Dendritic cell treated with granulocyte-macrophage colony-stimulating factor and Interleukin-4, amounts not matched to agents 40 ng/mL and 50 ng/mL, for 4 days (primary cell): ENCODE data around the gene MIOX.
"Not testable (repeated sequence)": the region's sequence is repeated elsewhere in the genome, so short reads cannot be mapped to it uniquely, and the experiment has no call there.

Experiments used
- H3K27ac Mint-ChIP-seq: one replicate; pipeline ENCODE4 v1.8.0; 2022; ENCODE audit warnings: mild to moderate bottlenecking, mixed read lengths
- H3K27me3 Mint-ChIP-seq: one replicate; pipeline ENCODE4 v1.8.0; 2022; ENCODE audit warnings: mild to moderate bottlenecking, mixed read lengths
- H3K36me3 Mint-ChIP-seq: one replicate; pipeline ENCODE4 v1.8.0; 2022; ENCODE audit warnings: low read depth, mixed read lengths
- H3K4me1 Mint-ChIP-seq: one replicate; pipeline ENCODE4 v1.8.0; 2022; ENCODE audit warnings: low read depth, mixed read lengths
- H3K4me3 Mint-ChIP-seq: one replicate; pipeline ENCODE4 v1.8.0; 2022; ENCODE audit warnings: mild to moderate bottlenecking, moderate library complexity, mixed read lengths
- H3K9me3 Mint-ChIP-seq: one replicate; pipeline ENCODE4 v1.8.0; 2022; ENCODE audit warnings: mixed read lengths
- intact Hi-C: fragments of 100-400 bp; cut with micrococcal nuclease; formaldehyde crosslinking; loops from one replicate; pipeline ENCODE4 v1.15.0; 2022

The MIOX gene

GRCh38 chr22:50517495-50518260 lies 31.0 kb downstream of the MIOX start:
- Mint-ChIP-seq H3K4me3 (no peak overlapping the region), H3K27me3 (no peaks in the 10 kb centered on the region)

GRCh38 chr22:50518606-50519005 lies 31.9 kb downstream of the MIOX start:
- Mint-ChIP-seq H3K4me3 (no peak overlapping the region), H3K4me1 (peaks cover 15% of the 10 kb centered on the region), H3K36me3 (peaks cover 82% of the 10 kb centered on the region), H3K27ac (no peak overlapping the region), H3K27me3 (no peaks in the 10 kb centered on the region), H3K9me3 (no peaks in the 10 kb centered on the region)
- intact Hi-C loops: no loop called here

More at GRCh38 chr22:50517495-50518260, 31.0 kb downstream of the MIOX start:
- peaks cover 73% of the 10 kb centered on the region for H3K36me3 Mint-ChIP-seq
- H3K4me1 Mint-ChIP-seq: peaks cover 6% of the 10 kb centered on the region
- H3K9me3 Mint-ChIP-seq: no peaks in the 10 kb centered on the region
- intact Hi-C loops: no loop called here
- no peak overlapping the region for H3K27ac Mint-ChIP-seq

GRCh38 chr22:50519151-50519550 lies 32.5 kb downstream of the MIOX start:
- peaks cover 87% of the 10 kb centered on the region for H3K36me3 Mint-ChIP-seq

GRCh38 chr22:50520184-50520583 lies 33.5 kb downstream of the MIOX start:
- H3K9me3 Mint-ChIP-seq, H3K27me3 Mint-ChIP-seq, H3K27ac Mint-ChIP-seq, intact Hi-C loops, H3K4me3 Mint-ChIP-seq: not testable (repeated sequence)
- peaks cover 91% of the 10 kb centered on the region for H3K36me3 Mint-ChIP-seq
- H3K4me1 Mint-ChIP-seq: peaks cover 28% of the 10 kb centered on the region

More at GRCh38 chr22:50519151-50519550, 32.5 kb downstream of the MIOX start:
- no peaks in the 10 kb centered on the region for H3K27me3 Mint-ChIP-seq
- H3K9me3 Mint-ChIP-seq: no peaks in the 10 kb centered on the region
- peaks cover 18% of the 10 kb centered on the region for H3K4me1 Mint-ChIP-seq
- intact Hi-C loops: no loop called here
- H3K27ac Mint-ChIP-seq: no peak overlapping the region
- H3K4me3 Mint-ChIP-seq: no peak overlapping the region

- Mint-ChIP-seq H3K27ac (no peak overlapping the region), H3K27me3 (no peaks in the 10 kb centered on the region), H3K4me1 (peaks cover 23% of the 10 kb centered on the region), H3K4me3 (no peak overlapping the region), H3K9me3 (no peaks in the 10 kb centered on the region), H3K36me3 (peaks cover 95% of the 10 kb centered on the region)
- intact Hi-C loops: no loop called here
Measured at GRCh38 chr22:50520826-50521453, 34.3 kb downstream of the MIOX start.

GRCh38 chr22:50521710-50522109 lies 35.1 kb downstream of the MIOX start:
- Mint-ChIP-seq H3K27me3 (no peaks in the 10 kb centered on the region), H3K27ac (no peak overlapping the region), H3K9me3 (no peaks in the 10 kb centered on the region), H3K36me3 (peaks cover 93% of the 10 kb centered on the region), H3K4me1 (peaks cover 25% of the 10 kb centered on the region), H3K4me3 (no peak overlapping the region)
- intact Hi-C loops: no loop called here

GRCh38 chr22:50522208-50522805 lies 35.6 kb downstream of the MIOX start:
- no peaks in the 10 kb centered on the region for H3K9me3 Mint-ChIP-seq
- intact Hi-C loops: no loop called here
- H3K27me3 Mint-ChIP-seq: no peaks in the 10 kb centered on the region
- no peak overlapping the region for H3K27ac Mint-ChIP-seq
- no peak overlapping the region for H3K4me3 Mint-ChIP-seq
- peaks cover 31% of the 10 kb centered on the region for H3K4me1 Mint-ChIP-seq
- peaks cover 93% of the 10 kb centered on the region for H3K36me3 Mint-ChIP-seq

GRCh38 chr22:50522806-50523438 lies 36.3 kb downstream of the MIOX start:
- intact Hi-C loops: no loop called here
- Mint-ChIP-seq H3K36me3 (peaks cover 93% of the 10 kb centered on the region), H3K4me3 (no peak overlapping the region), H3K4me1 (peaks cover 38% of the 10 kb centered on the region), H3K9me3 (no peaks in the 10 kb centered on the region), H3K27ac (no peak overlapping the region), H3K27me3 (no peaks in the 10 kb centered on the region)

GRCh38 chr22:50523458-50523805 lies 36.8 kb downstream of the MIOX start:
- H3K27ac Mint-ChIP-seq: no peak overlapping the region

GRCh38 chr22:50523806-50524675 lies 37.4 kb downstream of the MIOX start:
- Mint-ChIP-seq H3K36me3 (peaks cover 93% of the 10 kb centered on the region), H3K4me3 (peak overlapping the region; percentile 97), H3K27ac (peak overlapping the region; percentile 95), H3K9me3 (no peaks in the 10 kb centered on the region), H3K27me3 (no peaks in the 10 kb centered on the region), H3K4me1 (peaks cover 49% of the 10 kb centered on the region)
- intact Hi-C loops: no loop called here

More at GRCh38 chr22:50523458-50523805, 36.8 kb downstream of the MIOX start:
- H3K36me3 Mint-ChIP-seq: peaks cover 93% of the 10 kb centered on the region
- intact Hi-C loops: no loop called here
- peaks cover 43% of the 10 kb centered on the region for H3K4me1 Mint-ChIP-seq
- no peaks in the 10 kb centered on the region for H3K9me3 Mint-ChIP-seq
- H3K27me3 Mint-ChIP-seq: no peaks in the 10 kb centered on the region
- H3K4me3 Mint-ChIP-seq: no peak overlapping the region

GRCh38 chr22:50524676-50525103 lies 38.0 kb downstream of the MIOX start:
- Mint-ChIP-seq H3K4me3 (peak overlapping the region; percentile 97), H3K36me3 (peaks cover 93% of the 10 kb centered on the region), H3K27ac (peak overlapping the region; percentile 95), H3K27me3 (no peaks in the 10 kb centered on the region), H3K4me1 (peaks cover 52% of the 10 kb centered on the region), H3K9me3 (no peaks in the 10 kb centered on the region)
- intact Hi-C loops: loop anchor here (1.0 to 5.0 kb wide), 2 partner anchors 38 to 98 kb away; partner anchors contain the start of gene SYCE3

GRCh38 chr22:50525104-50525857 lies 38.6 kb downstream of the MIOX start, which contains the start of gene SCO2:
TSS of gene SCO2 (minus strand) at chr22:50525598. CDS start at chr22:50524411, 1,187 bp downstream.
- H3K9me3 Mint-ChIP-seq: no peaks in the 10 kb centered on the region
- peaks cover 93% of the 10 kb centered on the region for H3K36me3 Mint-ChIP-seq
- H3K27ac Mint-ChIP-seq: peak within 1 kb of the TSS; percentile 95
- intact Hi-C loops: loop anchor here (1.0 to 5.0 kb wide), 2 partner anchors 37 to 97 kb away; partner anchors contain the start of gene SYCE3
- H3K27me3 Mint-ChIP-seq: no peaks in the 10 kb centered on the region
- peaks cover 52% of the 10 kb centered on the region for H3K4me1 Mint-ChIP-seq
- peak within 1 kb of the TSS; percentile 97 for H3K4me3 Mint-ChIP-seq

GRCh38 chr22:50525858-50526107 lies 39.1 kb downstream of the MIOX start:
- Mint-ChIP-seq H3K27me3 (no peaks in the 10 kb centered on the region), H3K36me3 (peaks cover 93% of the 10 kb centered on the region), H3K27ac (peak overlapping the region; percentile 95), H3K4me1 (peaks cover 52% of the 10 kb centered on the region), H3K9me3 (no peaks in the 10 kb centered on the region), H3K4me3 (peak overlapping the region; percentile 97)
- intact Hi-C loops: loop anchor here (1.0 to 5.0 kb wide), 3 partner anchors 19 to 97 kb away; partner anchors contain the start of genes KLHDC7B and SYCE3
